SU-DHL-6 (cell line): ENCODE data around the gene HECW1.

Experiments
- H2AFZ ChIP-seq: fragments of 200-600 bp; sonication (generic); 2 replicates; pipeline ENCODE4 v1.6.1; 2014; ENCODE audit warnings: low read depth, mild to moderate bottlenecking, moderate library complexity, mixed read lengths, antibody characterized with exemption, low read length; ENCODE audit not compliant: severe bottlenecking
- H3F3A ChIP-seq: fragments of 200-600 bp; shearing (Covaris generic); 2 replicates; pipeline ENCODE4 v1.6.0; 2016; ENCODE audit warnings: antibody characterized with exemption, mild to moderate bottlenecking; ENCODE audit not compliant: insufficient read depth
- H3K27ac ChIP-seq: fragments of 200-600 bp; sonication (generic); 2 replicates; pipeline ENCODE4 v1.5.1; 2016; ENCODE audit warnings: low read depth, mild to moderate bottlenecking, low read length, moderate library complexity, mixed read lengths
- H3K27me3 ChIP-seq: fragments of 200-600 bp; sonication (generic), shearing (Covaris generic); 2 replicates; pipeline ENCODE4 v1.6.0; 2014; ENCODE audit warnings: mild to moderate bottlenecking, low read length
- H3K36me3 ChIP-seq: fragments of 200-600 bp; sonication (generic); 2 replicates; pipeline ENCODE4 v1.6.1; 2014; ENCODE audit warnings: mild to moderate bottlenecking, low read length, mixed read lengths
- H3K4me2 ChIP-seq: fragments of 300-600, 200-600 bp; shearing (Covaris generic), sonication (generic); 2 replicates; pipeline ENCODE4 v1.6.0; 2014; ENCODE audit warnings: low read length, low read depth, mild to moderate bottlenecking; ENCODE audit not compliant: poor library complexity, severe bottlenecking
- H3K4me3 ChIP-seq: fragments of 200-600 bp; sonication (generic); 2 replicates; pipeline ENCODE4 v1.5.1; 2014; ENCODE audit warnings: antibody characterized with exemption, low read length, mild to moderate bottlenecking, mixed read lengths; ENCODE audit not compliant: insufficient read depth, poor library complexity, severe bottlenecking
- H3K79me2 ChIP-seq: fragments of 200-600 bp; sonication (generic); 2 replicates; pipeline ENCODE4 v1.6.1; 2014; ENCODE audit warnings: mild to moderate bottlenecking, low read length, moderate library complexity; ENCODE audit not compliant: insufficient read depth
- H3K9ac ChIP-seq: fragments of 200-600 bp; sonication (generic); 2 replicates; pipeline ENCODE4 v1.7.0; 2014; ENCODE audit warnings: mild to moderate bottlenecking, low read length
- H3K9me2 ChIP-seq: fragments of 200-600 bp; sonication (generic); replicated peaks from 2 replicates; pipeline ENCODE4 v1.6.1; 2014; ENCODE audit warnings: low read length; ENCODE audit not compliant: insufficient read depth
- H3K9me3 ChIP-seq: fragments of 200-600 bp; sonication (generic); 2 replicates; pipeline ENCODE4 v1.6.1; 2014; ENCODE audit warnings: low read length, mixed read lengths; ENCODE audit not compliant: insufficient read depth
- H4K20me1 ChIP-seq: fragments of 200-600 bp; sonication (generic); 2 replicates; pipeline ENCODE4 v1.6.1; 2014; ENCODE audit warnings: low read depth, mild to moderate bottlenecking, antibody characterized with exemption, low read length, moderate library complexity, mixed read lengths
- CTCF ChIP-seq: fragments of 200-600 bp; sonication (generic); IDR thresholded peaks from one replicate; pipeline ENCODE4 v1.5.1; 2017; ENCODE audit warnings: antibody characterized with exemption, mild to moderate bottlenecking, low read length, moderate library complexity; ENCODE audit not compliant: insufficient read depth, poor library complexity, severe bottlenecking
- EZH2phosphoT487 ChIP-seq: fragments of 200-600 bp; sonication (generic), shearing (Covaris generic); conservative IDR thresholded peaks from 2 replicates; pipeline ENCODE4 v1.6.1; 2018; ENCODE audit warnings: mild to moderate bottlenecking, antibody characterized with exemption, low read length, moderate library complexity, mixed read lengths

Gene HECW1

GRCh38 chr7:43560742-43561330 lies 448.4 kb downstream of the HECW1 start:
- Histone ChIP-seq H3K4me2 (no peak overlapping the region), H3K27me3 (no peaks in the 10 kb centered on the region), H3K36me3 (no peaks in the 10 kb centered on the region), H3K27ac (no peak overlapping the region), H4K20me1 (no peaks in the 10 kb centered on the region), H3K4me3 (no peak overlapping the region), H3K9ac (no peak overlapping the region), H3F3A (no peaks in the 10 kb centered on the region), H3K9me2 (no peaks in the 10 kb centered on the region), H2AFZ (no peak overlapping the region), H3K9me3 (no peaks in the 10 kb centered on the region), H3K79me2 (no peaks in the 10 kb centered on the region)
- no peak for TF ChIP-seq CTCF
- TF ChIP-seq EZH2phosphoT487 = no peak

- Histone ChIP-seq H3K27me3 (no peaks in the 10 kb centered on the region), H3K4me3 (no peak overlapping the region), H4K20me1 (no peaks in the 10 kb centered on the region), H3F3A (no peaks in the 10 kb centered on the region), H3K79me2 (no peaks in the 10 kb centered on the region), H2AFZ (no peak overlapping the region), H3K36me3 (no peaks in the 10 kb centered on the region), H3K27ac (no peak overlapping the region), H3K4me2 (no peak overlapping the region), H3K9me2 (no peaks in the 10 kb centered on the region), H3K9me3 (no peaks in the 10 kb centered on the region), H3K9ac (no peak overlapping the region)
- TF ChIP-seq EZH2phosphoT487 (no peak), CTCF (no peak)
These were observed 449.9 kb downstream of the HECW1 start for GRCh38 chr7:43562383-43562782.

- H3K4me3 ChIP-seq = no peak overlapping the region
- no peaks in the 10 kb centered on the region for H3K36me3 ChIP-seq
- no peaks in the 10 kb centered on the region for H3K27me3 ChIP-seq
- no peaks in the 10 kb centered on the region for H3K79me2 ChIP-seq
- no peaks in the 10 kb centered on the region for H4K20me1 ChIP-seq
- H3K4me2 ChIP-seq = no peak overlapping the region
- H3K9me3 ChIP-seq = no peaks in the 10 kb centered on the region
- no peaks in the 10 kb centered on the region for H3K9me2 ChIP-seq
- no peak for TF ChIP-seq EZH2phosphoT487
- no peak for TF ChIP-seq CTCF
- no peaks in the 10 kb centered on the region for H3F3A ChIP-seq
- H2AFZ ChIP-seq = no peak overlapping the region
- no peak overlapping the region for H3K27ac ChIP-seq
- H3K9ac ChIP-seq = no peak overlapping the region
These were observed 453.3 kb downstream of the HECW1 start for GRCh38 chr7:43565786-43566185.
